ENCODE measurements around the gene KIF18B.
A peak's percentile ranks its signal among the peaks of the same experiment; 100 is the strongest.

Gene KIF18B

DNA sequence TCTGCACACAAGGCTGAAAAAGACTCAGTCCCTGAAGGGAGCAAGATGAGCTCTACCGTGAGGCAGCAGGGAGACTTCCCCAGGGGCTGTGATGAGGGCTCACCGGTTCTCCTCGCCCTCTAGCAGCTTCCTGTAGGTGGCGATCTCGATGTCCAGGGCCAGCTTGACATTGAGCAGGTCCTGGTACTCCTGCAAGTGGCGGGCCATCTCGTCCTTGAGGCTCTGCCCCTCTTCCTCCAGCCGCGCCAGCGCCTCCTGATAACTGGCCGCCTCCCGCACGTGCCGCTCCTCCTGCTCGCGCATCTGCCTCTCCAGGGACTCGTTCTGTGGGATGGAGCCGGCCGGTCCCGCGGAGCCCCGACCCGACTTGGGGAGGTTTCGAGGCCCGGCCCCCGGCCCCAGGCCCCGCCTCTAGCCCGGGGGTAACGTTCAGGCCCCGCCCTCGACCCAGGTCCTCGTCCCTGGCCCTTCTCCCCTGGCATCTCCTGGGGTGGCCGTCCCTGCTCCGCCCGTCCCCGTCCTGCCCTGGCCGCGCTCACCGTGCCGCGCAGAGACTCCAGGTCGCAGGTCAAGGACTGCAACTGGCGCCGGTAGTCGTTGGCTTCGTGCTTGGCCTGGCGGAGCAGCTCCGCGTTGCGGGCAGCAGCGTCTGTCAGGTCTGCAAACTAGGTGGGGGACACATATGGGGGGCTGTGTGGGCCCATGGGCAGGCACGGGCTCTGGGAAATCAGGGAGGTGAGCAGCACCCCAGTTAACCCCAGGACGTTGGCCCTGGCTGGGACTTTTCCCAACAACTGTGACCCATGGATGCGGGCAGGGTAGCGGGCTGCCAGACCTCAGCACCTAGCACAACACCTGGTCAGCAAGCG lies 36.2 kb downstream of the KIF18B start:
- no CpG with 5 or more reads among the region's 56 CpGs for WGBS (ENCODE audit: insufficient coverage, insufficient read length)
- H3K9me3 ChIP-seq (ENCODE audit: control insufficient read depth, insufficient read depth, low read length) = no peaks in the 10 kb centered on the region
- peak; percentile 60 for DNase-seq (ENCODE audit: low read depth, low spot score)
- H3K4me1 ChIP-seq (ENCODE audit: control insufficient read depth, insufficient read depth, low read length) = 0 out of 2 replicates have a peak, but pooled peaks cover 2% of the 10 kb centered on the region
- H3K27me3 ChIP-seq (ENCODE audit: control insufficient read depth, insufficient read depth, low read length) = 0 out of 2 replicates have a peak, but pooled peaks cover 3% of the 10 kb centered on the region
- no peak overlapping the region for H3K27ac ChIP-seq (ENCODE audit: low read length)
- H3K36me3 ChIP-seq (ENCODE audit: control insufficient read depth, insufficient read depth, low read length) = no peaks in the 10 kb centered on the region
- peak overlapping the region; percentile 27; the same call in 1 of the 2 replicates for H3K4me3 ChIP-seq (ENCODE audit: low read length)

- Histone ChIP-seq H3K27me3 (ENCODE audit: control insufficient read depth, insufficient read depth, low read length) (0 out of 2 replicates have a peak, but pooled peaks cover 3% of the 10 kb centered on the region), H3K4me3 (ENCODE audit: low read length) (no peak overlapping the region), H3K4me1 (ENCODE audit: control insufficient read depth, insufficient read depth, low read length) (0 out of 2 replicates have a peak, but pooled peaks cover 2% of the 10 kb centered on the region), H3K36me3 (ENCODE audit: control insufficient read depth, insufficient read depth, low read length) (no peaks in the 10 kb centered on the region), H3K27ac (ENCODE audit: low read length) (no peak overlapping the region), H3K9me3 (ENCODE audit: control insufficient read depth, insufficient read depth, low read length) (no peaks in the 10 kb centered on the region)
- WGBS (ENCODE audit: insufficient coverage, insufficient read length) = no CpG with 5 or more reads among the region's 13 CpGs
- DNase-seq (ENCODE audit: low read depth, low spot score) = no peak
Observed at GRCh38 chr17:44910231-44911106, 37.1 kb downstream of the KIF18B start.

GRCh38 chr17:44909681-44910144 lies 37.9 kb downstream of the KIF18B start:
- no CpG with 5 or more reads among the region's 11 CpGs for WGBS (ENCODE audit: insufficient coverage, insufficient read length)
- H3K9me3 ChIP-seq (ENCODE audit: control insufficient read depth, insufficient read depth, low read length) = no peaks in the 10 kb centered on the region
- DNase-seq (ENCODE audit: low read depth, low spot score) = no peak
- no peaks in the 10 kb centered on the region for H3K36me3 ChIP-seq (ENCODE audit: control insufficient read depth, insufficient read depth, low read length)
- no peak overlapping the region for H3K27ac ChIP-seq (ENCODE audit: low read length)
- no peak overlapping the region for H3K4me3 ChIP-seq (ENCODE audit: low read length)
- 0 out of 2 replicates have a peak, but pooled peaks cover 3% of the 10 kb centered on the region for H3K27me3 ChIP-seq (ENCODE audit: control insufficient read depth, insufficient read depth, low read length)
- H3K4me1 ChIP-seq (ENCODE audit: control insufficient read depth, insufficient read depth, low read length) = 0 out of 2 replicates have a peak, but pooled peaks cover 2% of the 10 kb centered on the region

- no peak overlapping the region for H3K27ac ChIP-seq (ENCODE audit: low read length)
- no peaks in the 10 kb centered on the region for H3K9me3 ChIP-seq (ENCODE audit: control insufficient read depth, insufficient read depth, low read length)
- no peaks in the 10 kb centered on the region for H3K36me3 ChIP-seq (ENCODE audit: control insufficient read depth, insufficient read depth, low read length)
- H3K4me1 ChIP-seq (ENCODE audit: control insufficient read depth, insufficient read depth, low read length) = 0 out of 2 replicates have a peak, but pooled peaks cover 2% of the 10 kb centered on the region
- no peak for DNase-seq (ENCODE audit: low read depth, low spot score)
- H3K27me3 ChIP-seq (ENCODE audit: control insufficient read depth, insufficient read depth, low read length) = 0 out of 2 replicates have a peak, but pooled peaks cover 3% of the 10 kb centered on the region
- no CpG with 5 or more reads among the region's 10 CpGs for WGBS (ENCODE audit: insufficient coverage, insufficient read length)
- H3K4me3 ChIP-seq (ENCODE audit: low read length) = no peak overlapping the region
Observed at GRCh38 chr17:44908761-44909326, 38.7 kb downstream of the KIF18B start.

DNA sequence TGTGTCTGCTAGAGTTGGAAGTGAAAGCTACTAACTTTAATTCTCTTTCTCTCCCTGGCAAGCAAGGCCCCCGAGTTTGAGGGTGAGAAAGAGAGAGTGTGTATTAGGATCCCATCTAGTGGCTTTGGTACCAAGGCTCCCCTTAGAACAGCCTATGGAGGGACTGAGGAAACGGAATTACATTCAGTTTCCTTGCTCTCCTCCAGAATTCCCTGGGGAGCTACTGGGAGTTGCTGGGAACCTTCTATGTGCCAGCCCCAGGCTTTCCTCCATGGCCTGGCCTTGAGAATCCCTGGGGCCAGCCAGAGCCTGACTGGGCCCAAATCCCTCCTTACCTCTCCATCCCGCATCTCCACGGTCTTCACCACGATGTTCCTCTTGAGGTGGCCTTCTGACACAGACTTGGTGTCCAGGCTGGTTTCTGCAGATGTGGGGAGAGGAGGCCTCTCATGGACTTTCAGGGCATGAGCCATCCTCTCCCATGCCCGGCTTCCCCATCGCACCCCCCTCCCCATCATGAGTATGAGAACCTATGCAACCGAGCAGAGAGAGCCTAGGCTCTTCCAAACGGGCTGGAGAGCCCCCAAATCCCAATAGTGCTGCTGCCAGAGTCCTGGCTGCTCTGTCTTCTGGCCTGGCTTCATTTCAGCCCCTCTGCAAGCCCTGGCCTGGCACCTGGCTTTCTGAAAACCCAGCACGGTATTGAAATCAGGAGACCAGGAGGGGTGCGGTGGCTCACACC lies 39.7 kb downstream of the KIF18B start:
- H3K27ac ChIP-seq (ENCODE audit: low read length) = no peak overlapping the region
- 0 out of 2 replicates have a peak, but pooled peaks cover 3% of the 10 kb centered on the region for H3K27me3 ChIP-seq (ENCODE audit: control insufficient read depth, insufficient read depth, low read length)
- no CpG with 5 or more reads among the region's 11 CpGs for WGBS (ENCODE audit: insufficient coverage, insufficient read length)
- no peaks in the 10 kb centered on the region for H3K9me3 ChIP-seq (ENCODE audit: control insufficient read depth, insufficient read depth, low read length)
- H3K4me3 ChIP-seq (ENCODE audit: low read length) = no peak overlapping the region
- H3K4me1 ChIP-seq (ENCODE audit: control insufficient read depth, insufficient read depth, low read length) = 0 out of 2 replicates have a peak, but pooled peaks cover 2% of the 10 kb centered on the region
- no peaks in the 10 kb centered on the region for H3K36me3 ChIP-seq (ENCODE audit: control insufficient read depth, insufficient read depth, low read length)
- DNase-seq (ENCODE audit: low read depth, low spot score) = no peak

GRCh38 chr17:44906763-44907728 lies 40.5 kb downstream of the KIF18B start:
- Histone ChIP-seq H3K27me3 (ENCODE audit: control insufficient read depth, insufficient read depth, low read length) (0 out of 2 replicates have a peak, but pooled peaks cover 1% of the 10 kb centered on the region), H3K27ac (ENCODE audit: low read length) (no peak overlapping the region), H3K9me3 (ENCODE audit: control insufficient read depth, insufficient read depth, low read length) (no peaks in the 10 kb centered on the region), H3K4me3 (ENCODE audit: low read length) (no peak overlapping the region), H3K4me1 (ENCODE audit: control insufficient read depth, insufficient read depth, low read length) (0 out of 2 replicates have a peak, but pooled peaks cover 2% of the 10 kb centered on the region), H3K36me3 (ENCODE audit: control insufficient read depth, insufficient read depth, low read length) (no peaks in the 10 kb centered on the region)
- no peak for DNase-seq (ENCODE audit: low read depth, low spot score)
- no CpG with 5 or more reads among the region's 18 CpGs for WGBS (ENCODE audit: insufficient coverage, insufficient read length)

DNA sequence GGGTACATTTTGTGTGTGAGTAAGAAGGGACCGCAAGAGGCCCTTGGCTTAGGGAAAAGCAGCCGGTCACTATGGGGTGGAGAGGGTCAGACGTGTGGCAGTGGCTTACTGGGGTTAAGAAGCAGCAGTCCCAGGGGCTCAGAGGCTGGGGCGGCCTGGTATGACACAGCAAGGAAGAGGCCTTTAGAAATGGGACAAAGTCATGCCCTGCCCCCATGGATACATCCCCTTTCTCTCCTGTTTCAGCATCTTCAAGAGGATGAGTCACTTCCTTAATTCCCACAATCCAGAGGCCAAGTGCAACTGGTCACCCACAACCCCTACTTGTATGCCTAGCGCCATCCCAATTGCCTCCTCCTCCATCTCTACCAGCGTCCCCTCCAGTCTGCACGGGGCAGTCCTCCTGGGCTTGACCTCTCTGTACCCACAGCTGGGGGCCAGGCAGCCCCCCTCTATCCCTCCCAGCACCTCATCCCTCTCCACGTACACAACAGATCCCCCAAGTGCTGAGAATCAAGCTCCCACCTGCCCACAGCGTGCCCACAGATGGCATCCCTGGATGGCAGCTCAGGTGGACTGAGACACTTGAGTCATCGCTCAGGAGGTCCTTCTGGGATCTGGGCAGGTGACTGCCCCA lies 41.4 kb downstream of the KIF18B start:
- Histone ChIP-seq H3K4me1 (ENCODE audit: control insufficient read depth, insufficient read depth, low read length) (no peaks in the 10 kb centered on the region), H3K9me3 (ENCODE audit: control insufficient read depth, insufficient read depth, low read length) (no peaks in the 10 kb centered on the region), H3K36me3 (ENCODE audit: control insufficient read depth, insufficient read depth, low read length) (no peaks in the 10 kb centered on the region), H3K27me3 (ENCODE audit: control insufficient read depth, insufficient read depth, low read length) (no peaks in the 10 kb centered on the region), H3K27ac (ENCODE audit: low read length) (no peak overlapping the region), H3K4me3 (ENCODE audit: low read length) (no peak overlapping the region)
- DNase-seq (ENCODE audit: low read depth, low spot score) = no peak
- no CpG with 5 or more reads among the region's 10 CpGs for WGBS (ENCODE audit: insufficient coverage, insufficient read length)

DNA sequence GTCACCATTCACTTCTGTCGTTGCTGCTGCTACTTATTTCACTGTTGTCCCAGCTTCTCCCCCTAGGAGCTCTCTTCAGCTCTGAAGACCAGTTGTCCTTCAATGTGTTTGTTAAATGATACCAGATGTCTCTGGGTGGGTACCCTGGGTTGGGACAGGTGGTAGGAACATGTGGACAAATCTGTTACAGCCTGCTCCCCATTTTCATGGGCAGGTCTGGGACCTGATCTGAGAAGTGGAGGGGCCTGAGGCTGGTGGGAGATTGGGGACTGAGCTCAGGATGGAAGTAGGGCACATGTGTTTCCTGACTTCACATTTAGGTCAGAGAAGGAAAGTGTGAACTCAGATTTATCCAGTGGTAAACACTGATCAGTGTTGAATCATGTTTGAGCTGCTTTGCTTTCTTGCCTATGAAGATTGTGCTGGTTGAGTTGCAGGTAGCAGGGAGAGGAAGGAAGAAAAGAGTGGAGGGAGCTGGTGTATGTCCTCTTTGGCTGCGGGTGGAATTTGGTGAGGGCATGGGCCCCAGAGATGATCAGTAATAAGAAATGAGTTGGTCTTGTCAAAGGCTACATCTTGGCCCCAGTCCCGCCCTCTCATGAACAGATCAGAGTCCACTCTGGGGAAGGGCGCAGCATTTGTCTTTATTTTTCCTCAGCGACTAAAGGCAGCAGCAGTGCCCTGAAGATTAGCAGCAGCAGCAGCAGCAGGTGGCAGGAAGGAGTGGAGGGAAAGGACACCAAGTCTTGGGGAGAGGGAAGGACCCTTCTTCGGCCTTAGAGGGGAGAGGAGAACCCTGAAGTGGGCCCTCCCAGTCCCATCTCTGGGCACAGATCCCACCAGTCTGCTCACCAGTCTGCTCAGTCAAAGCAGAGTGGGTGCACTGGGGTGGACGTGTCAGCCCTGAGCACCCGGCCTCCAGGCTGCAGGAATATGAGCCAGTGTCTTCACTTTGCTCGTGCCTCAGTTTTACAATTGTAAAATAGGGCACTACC lies 42.3 kb downstream of the KIF18B start:
- Histone ChIP-seq H3K4me1 (ENCODE audit: control insufficient read depth, insufficient read depth, low read length) (no peaks in the 10 kb centered on the region), H3K27me3 (ENCODE audit: control insufficient read depth, insufficient read depth, low read length) (no peaks in the 10 kb centered on the region), H3K4me3 (ENCODE audit: low read length) (no peak overlapping the region), H3K9me3 (ENCODE audit: control insufficient read depth, insufficient read depth, low read length) (no peaks in the 10 kb centered on the region), H3K36me3 (ENCODE audit: control insufficient read depth, insufficient read depth, low read length) (no peaks in the 10 kb centered on the region), H3K27ac (ENCODE audit: low read length) (no peak overlapping the region)
- no CpG with 5 or more reads among the region's 9 CpGs for WGBS (ENCODE audit: insufficient coverage, insufficient read length)
- no peak for DNase-seq (ENCODE audit: low read depth, low spot score)

All from iPS DF 6.9 (cell line).